HEK293 (cell line): ENCODE measurements around the gene ADAR.
A peak's percentile ranks its signal among the peaks of the same experiment; 100 is the strongest.

Source experiments
- GFI1B ChIP-seq: fragments of 450-650 bp; formaldehyde crosslinking; IDR thresholded peaks from 2 replicates; pipeline ENCODE4 v1.5.1; 2016; ENCODE audit warnings: missing biosample characterization, missing genetic modification characterization
- REPIN1 ChIP-seq: fragments of 450-650 bp; formaldehyde crosslinking; IDR thresholded peaks from 2 replicates; pipeline ENCODE4 v1.5.1; 2017; ENCODE audit warnings: missing biosample characterization, missing genetic modification characterization, low read depth
- TCF7L2 ChIP-seq: IDR thresholded peaks from 2 replicates; pipeline ENCODE4 v1.6.1; 2011; ENCODE audit warnings: low read depth, mild to moderate bottlenecking, inconsistent platforms, low read length, moderate library complexity, borderline replicate concordance
- ZFHX2 ChIP-seq: fragments of 450-650 bp; formaldehyde crosslinking; conservative IDR thresholded peaks from 2 replicates; pipeline ENCODE4 v1.5.1; 2016; ENCODE audit warnings: missing biosample characterization, missing genetic modification characterization
- ZNF114 ChIP-seq: fragments of 450-650 bp; formaldehyde crosslinking; IDR thresholded peaks from 2 replicates; pipeline ENCODE4 v1.5.0; 2017; ENCODE audit warnings: missing biosample characterization, missing genetic modification characterization
- ZNF274 ChIP-seq, 2 experiments: fragments of 200-500 bp in 1 of 2; fragments of 450-650 bp in 1 of 2; sonication (Bioruptor generic) in 1 of 2; formaldehyde crosslinking in 1 of 2; IDR thresholded peaks; 2 replicates each; pipeline versions ENCODE4 v1.5.1 to v1.6.1; 2014 to 2016; ENCODE audit warnings: borderline replicate concordance in 1 of 2, inconsistent platforms in 1 of 2, low read length in 1 of 2, missing biosample characterization in 1 of 2, missing genetic modification characterization in 1 of 2
- ZNF302 ChIP-seq: fragments of 450-650 bp; formaldehyde crosslinking; IDR thresholded peaks from 2 replicates; pipeline ENCODE4 v1.5.1; 2016; ENCODE audit warnings: missing biosample characterization, missing genetic modification characterization, low read depth
- ZNF350 ChIP-seq: fragments of 450-650 bp; formaldehyde crosslinking; IDR thresholded peaks from 2 replicates; pipeline ENCODE4 v1.5.0; 2017; ENCODE audit warnings: missing biosample characterization, mild to moderate bottlenecking, missing genetic modification characterization
- ZNF48 ChIP-seq: fragments of 450-650 bp; formaldehyde crosslinking; IDR thresholded peaks from 2 replicates; pipeline ENCODE4 v1.5.1; 2016; ENCODE audit warnings: missing biosample characterization, missing genetic modification characterization
- ZNF558 ChIP-seq: fragments of 450-650 bp; formaldehyde crosslinking; IDR thresholded peaks from 2 replicates; pipeline ENCODE4 v1.5.1; 2016; ENCODE audit warnings: missing biosample characterization, missing genetic modification characterization
- ZNF670 ChIP-seq: fragments of 450-650 bp; formaldehyde crosslinking; IDR thresholded peaks from 2 replicates; pipeline ENCODE4 v1.5.1; 2016; ENCODE audit warnings: missing biosample characterization, missing genetic modification characterization, low read depth
- TF ChIP-seq, protein P1 (sequence below): fragments of 450-650 bp; formaldehyde crosslinking; IDR thresholded peaks from 2 replicates; pipeline ENCODE4 v1.5.1; 2016; ENCODE audit warnings: missing biosample characterization, missing genetic modification characterization
- TF ChIP-seq, protein P2 (sequence below): fragments of 450-650 bp; formaldehyde crosslinking; IDR thresholded peaks from 2 replicates; pipeline ENCODE4 v1.5.1; 2016; ENCODE audit warnings: missing biosample characterization, missing genetic modification characterization
- TF ChIP-seq, protein P3 (sequence below): fragments of 450-650 bp; formaldehyde crosslinking; IDR thresholded peaks from 2 replicates; pipeline ENCODE4 v1.5.1; 2016; ENCODE audit warnings: missing biosample characterization, missing genetic modification characterization, borderline replicate concordance
- TF ChIP-seq, protein P4 (sequence below): fragments of 450-650 bp; formaldehyde crosslinking; IDR thresholded peaks from 2 replicates; pipeline ENCODE4 v1.5.1; 2017; ENCODE audit warnings: missing biosample characterization, missing genetic modification characterization
- TF ChIP-seq, protein P5 (sequence below): fragments of 450-650 bp; formaldehyde crosslinking; conservative IDR thresholded peaks from 2 replicates; pipeline ENCODE4 v1.5.1; 2016; ENCODE audit warnings: low read depth, missing biosample characterization, missing genetic modification characterization
- TF ChIP-seq, protein P6 (sequence below): fragments of 450-650 bp; formaldehyde crosslinking; IDR thresholded peaks from 2 replicates; pipeline ENCODE4 v1.5.1; 2016; ENCODE audit warnings: missing biosample characterization, missing genetic modification characterization
- TF ChIP-seq, protein P7 (sequence below): fragments of 450-650 bp; formaldehyde crosslinking; IDR thresholded peaks from 2 replicates; pipeline ENCODE4 v1.5.1; 2016; ENCODE audit warnings: missing biosample characterization, missing genetic modification characterization
- TF ChIP-seq, protein P8 (sequence below): fragments of 450-650 bp; formaldehyde crosslinking; IDR thresholded peaks from 2 replicates; pipeline ENCODE4 v1.5.1; 2017; ENCODE audit warnings: missing biosample characterization, missing genetic modification characterization

ADAR gene

DNA sequence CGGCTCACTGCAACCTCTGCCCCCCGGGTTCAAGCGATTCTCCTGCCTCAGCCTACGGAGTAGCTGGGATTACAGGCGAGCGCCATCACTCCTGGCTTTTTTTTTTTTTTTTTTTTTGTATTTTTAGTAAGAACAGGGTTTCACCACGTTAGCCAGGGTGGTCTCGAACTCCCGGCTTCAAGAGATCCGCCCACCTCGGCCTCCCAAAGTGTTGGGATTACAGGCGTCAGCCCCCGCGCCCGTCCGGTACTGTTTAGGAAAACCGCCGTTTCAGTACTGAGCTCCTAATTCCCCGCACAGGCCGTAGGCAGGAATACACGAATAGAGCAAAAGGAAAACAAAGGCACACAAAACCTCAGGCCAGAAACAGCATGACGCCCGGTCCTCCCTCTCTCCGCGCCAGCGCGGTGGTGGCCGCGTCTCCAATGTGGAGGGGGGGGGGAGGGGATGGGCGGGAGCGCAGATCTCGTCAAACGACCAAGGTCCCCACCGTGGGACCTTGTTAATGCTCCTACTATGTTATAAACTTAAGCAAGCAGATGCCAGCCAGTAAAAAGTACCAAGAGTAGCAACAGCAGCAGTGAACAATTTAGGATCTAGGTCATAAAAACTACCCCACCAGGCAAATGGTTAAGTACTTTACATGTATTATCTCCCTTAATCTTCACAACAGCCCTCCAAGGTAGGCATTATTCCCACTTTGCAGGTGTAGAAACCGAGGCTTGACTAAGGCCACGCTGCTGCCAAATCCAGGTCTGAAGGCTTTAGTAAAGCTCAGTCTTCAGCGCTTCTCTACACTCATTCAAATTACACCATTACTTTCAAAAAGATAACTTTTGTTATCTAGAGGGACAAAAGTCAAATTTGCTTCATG is 648 bp upstream of the ADAR start (continued):
- TF ChIP-seq ZNF350 (tag by site-specific recombination) (no peak), ZNF274 (IDR thresholded peaks at IDR 0.05; ENCODE audit: low read length) (no peak), ZNF274 (tag by site-specific recombination; IDR thresholded peaks at IDR 0.05; ENCODE audit: borderline replicate concordance) (no peak), ZNF48 (no peak), REPIN1 (tag by site-specific recombination) (no peak), ZNF114 (tag by site-specific recombination) (no peak), ZNF558 (tag by site-specific recombination) (no peak; the same call in 1 of the 2 replicates), TCF7L2 (no peak), ZNF302 (no peak), ZFHX2 (tag by site-specific recombination) (peak; percentile 92), ZNF670 (tag by site-specific recombination) (no peak), GFI1B (tag by site-specific recombination) (0 out of 2 replicates have a peak, but pooled peaks have one; percentile 35)
- TF ChIP-seq, protein P1, sequence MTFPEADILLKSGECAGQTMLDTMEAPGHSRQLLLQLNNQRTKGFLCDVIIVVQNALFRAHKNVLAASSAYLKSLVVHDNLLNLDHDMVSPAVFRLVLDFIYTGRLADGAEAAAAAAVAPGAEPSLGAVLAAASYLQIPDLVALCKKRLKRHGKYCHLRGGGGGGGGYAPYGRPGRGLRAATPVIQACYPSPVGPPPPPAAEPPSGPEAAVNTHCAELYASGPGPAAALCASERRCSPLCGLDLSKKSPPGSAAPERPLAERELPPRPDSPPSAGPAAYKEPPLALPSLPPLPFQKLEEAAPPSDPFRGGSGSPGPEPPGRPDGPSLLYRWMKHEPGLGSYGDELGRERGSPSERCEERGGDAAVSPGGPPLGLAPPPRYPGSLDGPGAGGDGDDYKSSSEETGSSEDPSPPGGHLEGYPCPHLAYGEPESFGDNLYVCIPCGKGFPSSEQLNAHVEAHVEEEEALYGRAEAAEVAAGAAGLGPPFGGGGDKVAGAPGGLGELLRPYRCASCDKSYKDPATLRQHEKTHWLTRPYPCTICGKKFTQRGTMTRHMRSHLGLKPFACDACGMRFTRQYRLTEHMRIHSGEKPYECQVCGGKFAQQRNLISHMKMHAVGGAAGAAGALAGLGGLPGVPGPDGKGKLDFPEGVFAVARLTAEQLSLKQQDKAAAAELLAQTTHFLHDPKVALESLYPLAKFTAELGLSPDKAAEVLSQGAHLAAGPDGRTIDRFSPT (tag by site-specific recombination): peak; percentile 15; the same call in 1 of the 2 replicates
- TF ChIP-seq, protein P2, sequence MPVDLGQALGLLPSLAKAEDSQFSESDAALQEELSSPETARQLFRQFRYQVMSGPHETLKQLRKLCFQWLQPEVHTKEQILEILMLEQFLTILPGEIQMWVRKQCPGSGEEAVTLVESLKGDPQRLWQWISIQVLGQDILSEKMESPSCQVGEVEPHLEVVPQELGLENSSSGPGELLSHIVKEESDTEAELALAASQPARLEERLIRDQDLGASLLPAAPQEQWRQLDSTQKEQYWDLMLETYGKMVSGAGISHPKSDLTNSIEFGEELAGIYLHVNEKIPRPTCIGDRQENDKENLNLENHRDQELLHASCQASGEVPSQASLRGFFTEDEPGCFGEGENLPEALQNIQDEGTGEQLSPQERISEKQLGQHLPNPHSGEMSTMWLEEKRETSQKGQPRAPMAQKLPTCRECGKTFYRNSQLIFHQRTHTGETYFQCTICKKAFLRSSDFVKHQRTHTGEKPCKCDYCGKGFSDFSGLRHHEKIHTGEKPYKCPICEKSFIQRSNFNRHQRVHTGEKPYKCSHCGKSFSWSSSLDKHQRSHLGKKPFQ (tag by site-specific recombination): no peak
- TF ChIP-seq, protein P3, sequence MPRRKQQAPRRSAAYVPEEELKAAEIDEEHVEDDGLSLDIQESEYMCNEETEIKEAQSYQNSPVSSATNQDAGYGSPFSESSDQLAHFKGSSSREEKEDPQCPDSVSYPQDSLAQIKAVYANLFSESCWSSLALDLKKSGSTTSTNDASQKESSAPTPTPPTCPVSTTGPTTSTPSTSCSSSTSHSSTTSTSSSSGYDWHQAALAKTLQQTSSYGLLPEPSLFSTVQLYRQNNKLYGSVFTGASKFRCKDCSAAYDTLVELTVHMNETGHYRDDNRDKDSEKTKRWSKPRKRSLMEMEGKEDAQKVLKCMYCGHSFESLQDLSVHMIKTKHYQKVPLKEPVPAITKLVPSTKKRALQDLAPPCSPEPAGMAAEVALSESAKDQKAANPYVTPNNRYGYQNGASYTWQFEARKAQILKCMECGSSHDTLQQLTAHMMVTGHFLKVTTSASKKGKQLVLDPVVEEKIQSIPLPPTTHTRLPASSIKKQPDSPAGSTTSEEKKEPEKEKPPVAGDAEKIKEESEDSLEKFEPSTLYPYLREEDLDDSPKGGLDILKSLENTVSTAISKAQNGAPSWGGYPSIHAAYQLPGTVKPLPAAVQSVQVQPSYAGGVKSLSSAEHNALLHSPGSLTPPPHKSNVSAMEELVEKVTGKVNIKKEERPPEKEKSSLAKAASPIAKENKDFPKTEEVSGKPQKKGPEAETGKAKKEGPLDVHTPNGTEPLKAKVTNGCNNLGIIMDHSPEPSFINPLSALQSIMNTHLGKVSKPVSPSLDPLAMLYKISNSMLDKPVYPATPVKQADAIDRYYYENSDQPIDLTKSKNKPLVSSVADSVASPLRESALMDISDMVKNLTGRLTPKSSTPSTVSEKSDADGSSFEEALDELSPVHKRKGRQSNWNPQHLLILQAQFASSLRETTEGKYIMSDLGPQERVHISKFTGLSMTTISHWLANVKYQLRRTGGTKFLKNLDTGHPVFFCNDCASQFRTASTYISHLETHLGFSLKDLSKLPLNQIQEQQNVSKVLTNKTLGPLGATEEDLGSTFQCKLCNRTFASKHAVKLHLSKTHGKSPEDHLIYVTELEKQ (tag by site-specific recombination): no peak
- TF ChIP-seq, protein P4, sequence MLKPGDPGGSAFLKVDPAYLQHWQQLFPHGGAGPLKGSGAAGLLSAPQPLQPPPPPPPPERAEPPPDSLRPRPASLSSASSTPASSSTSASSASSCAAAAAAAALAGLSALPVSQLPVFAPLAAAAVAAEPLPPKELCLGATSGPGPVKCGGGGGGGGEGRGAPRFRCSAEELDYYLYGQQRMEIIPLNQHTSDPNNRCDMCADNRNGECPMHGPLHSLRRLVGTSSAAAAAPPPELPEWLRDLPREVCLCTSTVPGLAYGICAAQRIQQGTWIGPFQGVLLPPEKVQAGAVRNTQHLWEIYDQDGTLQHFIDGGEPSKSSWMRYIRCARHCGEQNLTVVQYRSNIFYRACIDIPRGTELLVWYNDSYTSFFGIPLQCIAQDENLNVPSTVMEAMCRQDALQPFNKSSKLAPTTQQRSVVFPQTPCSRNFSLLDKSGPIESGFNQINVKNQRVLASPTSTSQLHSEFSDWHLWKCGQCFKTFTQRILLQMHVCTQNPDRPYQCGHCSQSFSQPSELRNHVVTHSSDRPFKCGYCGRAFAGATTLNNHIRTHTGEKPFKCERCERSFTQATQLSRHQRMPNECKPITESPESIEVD (tag by site-specific recombination): no peak; the same call in 1 of the 2 replicates
- TF ChIP-seq, protein P5, sequence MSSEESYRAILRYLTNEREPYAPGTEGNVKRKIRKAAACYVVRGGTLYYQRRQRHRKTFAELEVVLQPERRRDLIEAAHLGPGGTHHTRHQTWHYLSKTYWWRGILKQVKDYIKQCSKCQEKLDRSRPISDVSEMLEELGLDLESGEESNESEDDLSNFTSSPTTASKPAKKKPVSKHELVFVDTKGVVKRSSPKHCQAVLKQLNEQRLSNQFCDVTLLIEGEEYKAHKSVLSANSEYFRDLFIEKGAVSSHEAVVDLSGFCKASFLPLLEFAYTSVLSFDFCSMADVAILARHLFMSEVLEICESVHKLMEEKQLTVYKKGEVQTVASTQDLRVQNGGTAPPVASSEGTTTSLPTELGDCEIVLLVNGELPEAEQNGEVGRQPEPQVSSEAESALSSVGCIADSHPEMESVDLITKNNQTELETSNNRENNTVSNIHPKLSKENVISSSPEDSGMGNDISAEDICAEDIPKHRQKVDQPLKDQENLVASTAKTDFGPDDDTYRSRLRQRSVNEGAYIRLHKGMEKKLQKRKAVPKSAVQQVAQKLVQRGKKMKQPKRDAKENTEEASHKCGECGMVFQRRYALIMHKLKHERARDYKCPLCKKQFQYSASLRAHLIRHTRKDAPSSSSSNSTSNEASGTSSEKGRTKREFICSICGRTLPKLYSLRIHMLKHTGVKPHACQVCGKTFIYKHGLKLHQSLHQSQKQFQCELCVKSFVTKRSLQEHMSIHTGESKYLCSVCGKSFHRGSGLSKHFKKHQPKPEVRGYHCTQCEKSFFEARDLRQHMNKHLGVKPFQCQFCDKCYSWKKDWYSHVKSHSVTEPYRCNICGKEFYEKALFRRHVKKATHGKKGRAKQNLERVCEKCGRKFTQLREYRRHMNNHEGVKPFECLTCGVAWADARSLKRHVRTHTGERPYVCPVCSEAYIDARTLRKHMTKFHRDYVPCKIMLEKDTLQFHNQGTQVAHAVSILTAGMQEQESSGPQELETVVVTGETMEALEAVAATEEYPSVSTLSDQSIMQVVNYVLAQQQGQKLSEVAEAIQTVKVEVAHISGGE (tag by site-specific recombination): no peak; the same call in 1 of the 2 replicates
- TF ChIP-seq, protein P6, sequence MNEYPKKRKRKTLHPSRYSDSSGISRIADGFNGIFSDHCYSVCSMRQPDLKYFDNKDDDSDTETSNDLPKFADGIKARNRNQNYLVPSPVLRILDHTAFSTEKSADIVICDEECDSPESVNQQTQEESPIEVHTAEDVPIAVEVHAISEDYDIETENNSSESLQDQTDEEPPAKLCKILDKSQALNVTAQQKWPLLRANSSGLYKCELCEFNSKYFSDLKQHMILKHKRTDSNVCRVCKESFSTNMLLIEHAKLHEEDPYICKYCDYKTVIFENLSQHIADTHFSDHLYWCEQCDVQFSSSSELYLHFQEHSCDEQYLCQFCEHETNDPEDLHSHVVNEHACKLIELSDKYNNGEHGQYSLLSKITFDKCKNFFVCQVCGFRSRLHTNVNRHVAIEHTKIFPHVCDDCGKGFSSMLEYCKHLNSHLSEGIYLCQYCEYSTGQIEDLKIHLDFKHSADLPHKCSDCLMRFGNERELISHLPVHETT: 0 out of 2 replicates have a peak, but pooled peaks have one; percentile 17
- TF ChIP-seq, protein P7, sequence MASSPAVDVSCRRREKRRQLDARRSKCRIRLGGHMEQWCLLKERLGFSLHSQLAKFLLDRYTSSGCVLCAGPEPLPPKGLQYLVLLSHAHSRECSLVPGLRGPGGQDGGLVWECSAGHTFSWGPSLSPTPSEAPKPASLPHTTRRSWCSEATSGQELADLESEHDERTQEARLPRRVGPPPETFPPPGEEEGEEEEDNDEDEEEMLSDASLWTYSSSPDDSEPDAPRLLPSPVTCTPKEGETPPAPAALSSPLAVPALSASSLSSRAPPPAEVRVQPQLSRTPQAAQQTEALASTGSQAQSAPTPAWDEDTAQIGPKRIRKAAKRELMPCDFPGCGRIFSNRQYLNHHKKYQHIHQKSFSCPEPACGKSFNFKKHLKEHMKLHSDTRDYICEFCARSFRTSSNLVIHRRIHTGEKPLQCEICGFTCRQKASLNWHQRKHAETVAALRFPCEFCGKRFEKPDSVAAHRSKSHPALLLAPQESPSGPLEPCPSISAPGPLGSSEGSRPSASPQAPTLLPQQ (tag by site-specific recombination): no peak
- TF ChIP-seq, protein P8, sequence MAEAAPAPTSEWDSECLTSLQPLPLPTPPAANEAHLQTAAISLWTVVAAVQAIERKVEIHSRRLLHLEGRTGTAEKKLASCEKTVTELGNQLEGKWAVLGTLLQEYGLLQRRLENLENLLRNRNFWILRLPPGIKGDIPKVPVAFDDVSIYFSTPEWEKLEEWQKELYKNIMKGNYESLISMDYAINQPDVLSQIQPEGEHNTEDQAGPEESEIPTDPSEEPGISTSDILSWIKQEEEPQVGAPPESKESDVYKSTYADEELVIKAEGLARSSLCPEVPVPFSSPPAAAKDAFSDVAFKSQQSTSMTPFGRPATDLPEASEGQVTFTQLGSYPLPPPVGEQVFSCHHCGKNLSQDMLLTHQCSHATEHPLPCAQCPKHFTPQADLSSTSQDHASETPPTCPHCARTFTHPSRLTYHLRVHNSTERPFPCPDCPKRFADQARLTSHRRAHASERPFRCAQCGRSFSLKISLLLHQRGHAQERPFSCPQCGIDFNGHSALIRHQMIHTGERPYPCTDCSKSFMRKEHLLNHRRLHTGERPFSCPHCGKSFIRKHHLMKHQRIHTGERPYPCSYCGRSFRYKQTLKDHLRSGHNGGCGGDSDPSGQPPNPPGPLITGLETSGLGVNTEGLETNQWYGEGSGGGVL: peak; percentile 70
